Transverse colon (tissue), 4 donors: Measurements from ENCODE around the gene HMGCS1. TPM values are rescaled to one million over a fixed set of nuclear protein-coding genes. Genes with fewer than 3 reads are reported as not detected.

Experiments used
- DNase-seq: peaks from one replicate; pipeline ENCODE4 v3.0.0-alpha.2; 2019
- H3K27ac ChIP-seq, 4 donors: fragments of 200-600 bp; sonication (generic); 2 replicates each; pipeline ENCODE4 v1.5.1; 2016 to 2018; ENCODE audit warnings: inconsistent platforms in 4 of 4
- H3K27me3 ChIP-seq: fragments of 200-600 bp; sonication (generic); 2 replicates; pipeline ENCODE4 v1.5.1; 2017; ENCODE audit warnings: inconsistent platforms
- H3K36me3 ChIP-seq, 4 donors: fragments of 200-600 bp; sonication (generic); 2 replicates each; pipeline ENCODE4 v1.5.1; 2017 to 2019; ENCODE audit warnings: inconsistent platforms in 4 of 4
- H3K4me1 ChIP-seq, 4 donors: fragments of 200-600 bp; sonication (generic); 2 replicates each; pipeline ENCODE4 v1.5.1; 2017 to 2020; ENCODE audit warnings: inconsistent platforms in 4 of 4
- H3K4me3 ChIP-seq, 4 donors: fragments of 200-600 bp; sonication (generic); 1 replicate in 1 of 4; 2 replicates in 3 of 4; pipeline versions ENCODE4 v1.5.1 to v1.6.1; 2017 to 2019; ENCODE audit warnings: inconsistent platforms in 4 of 4
- H3K9me3 ChIP-seq, 2 donors: fragments of 200-600 bp; sonication (generic); 2 replicates each; pipeline ENCODE4 v1.5.1; 2017 to 2019; ENCODE audit warnings: inconsistent platforms in 2 of 2
- EP300 ChIP-seq: sonication (generic); formaldehyde crosslinking; IDR thresholded peaks from one replicate; pipeline ENCODE4 v1.6.1; 2017; ENCODE audit warnings: antibody characterized with exemption, low read depth
- POLR2A ChIP-seq: fragments of 450-650 bp; IDR thresholded peaks from one replicate; pipeline ENCODE4 v1.6.1; 2016; ENCODE audit warnings: antibody characterized with exemption, mild to moderate bottlenecking, moderate library complexity
- POLR2AphosphoS5 ChIP-seq, 3 donors: sonication (generic); formaldehyde crosslinking; IDR thresholded peaks; one replicate each; pipeline ENCODE4 v1.6.1; 2016; ENCODE audit warnings: antibody characterized with exemption in 3 of 3
- WGBS, 2 donors: methylation state at CpG; one replicate each; pipeline ENCODE4 v1.1.5; 2018; ENCODE audit warnings: low coverage in 1 of 2; 5-methylcytosine and 5-hydroxymethylcytosine counted together
- in situ Hi-C, 4 donors: fragments of 200-750 bp; cut with MboI; loops; one replicate each; pipeline versions ENCODE4 v1.15.0 to v1.15.1; 2017; ENCODE audit warnings: low sequenced_read_pairs in 3 of 4, low pct_ligation_motif_present in 1 of 4, low pct_unique_long_range_greater_than_20kb in 1 of 4
- intact Hi-C: fragments of 100-400 bp; cut with DNase I; formaldehyde crosslinking; loops from one replicate; pipeline ENCODE4 v1.15.1; 2023; ENCODE audit warnings: low total_unique reads
- total RNA-seq, 4 donors: library from RNA; depleted of rRNA; stranded (reverse); fragments of >200 nt; gene quantifications; one replicate each; pipeline ENCODE4 v1.1.0, GENCODE V29; 2016
- TF ChIP-seq, protein P1 (sequence below), 5 experiments: fragments of 200-600 bp in 3 of 5; fragments of 450-650 bp in 2 of 5; sonication (generic) in 3 of 5; IDR thresholded peaks; 1 replicate in 2 of 5; 2 replicates in 3 of 5; pipeline ENCODE4 v1.5.1; 2016 to 2017; ENCODE audit warnings: antibody characterized with exemption in 5 of 5, inconsistent platforms in 3 of 5, mild to moderate bottlenecking in 2 of 5, moderate library complexity in 1 of 5

The HMGCS1 gene
- total RNA-seq, 4 donors from 2014 or later: 16.9 to 51.4 (median 41.8) TPM

DNA sequence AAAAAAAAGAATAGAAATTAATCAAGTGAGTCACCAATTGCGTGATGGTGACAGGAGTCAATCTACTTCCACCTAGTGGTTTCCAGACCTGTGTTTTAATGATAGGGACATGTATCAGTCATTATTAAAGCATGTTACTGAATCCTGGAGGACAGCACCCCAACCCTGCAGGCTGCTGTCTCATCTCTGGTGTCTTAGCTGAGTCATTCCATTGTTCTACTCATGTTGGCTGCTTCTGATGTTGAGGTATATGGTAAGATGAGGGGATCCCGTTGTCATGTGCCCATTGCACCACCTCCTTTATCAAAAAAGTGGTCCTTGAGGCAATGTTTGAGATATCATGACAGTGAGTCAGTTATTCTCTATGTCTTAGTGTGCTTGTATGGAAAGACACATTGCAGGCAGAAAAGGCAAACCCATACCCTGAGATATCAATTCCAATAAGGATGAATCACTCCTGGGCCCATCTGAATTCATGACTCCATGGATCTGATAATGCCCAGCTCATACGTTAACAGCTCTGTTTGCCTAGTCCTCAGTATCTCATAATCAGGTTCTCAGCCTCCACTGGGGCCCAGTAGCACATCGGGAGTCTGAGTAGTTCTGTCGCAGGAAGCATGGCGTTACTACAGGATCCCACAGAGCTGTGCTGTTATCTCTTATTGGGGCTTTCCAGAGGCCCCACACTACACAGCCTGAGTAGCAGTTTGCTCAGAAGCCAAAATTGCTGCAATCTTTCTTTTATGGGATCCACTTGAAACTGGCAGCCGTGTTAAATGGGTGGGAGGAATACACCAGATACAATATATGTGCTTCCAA, 31.2 kb downstream of the HMGCS1 start:
- Histone ChIP-seq H3K36me3 (no peaks in the 10 kb centered on the region), H3K27ac (no peak overlapping the region), H3K9me3 (no peaks in the 10 kb centered on the region), H3K4me1 (no peaks in the 10 kb centered on the region), H3K4me3 (no peak overlapping the region), H3K27me3 (no peaks in the 10 kb centered on the region)
- no peak for TF ChIP-seq EP300
- TF ChIP-seq, protein P1, sequence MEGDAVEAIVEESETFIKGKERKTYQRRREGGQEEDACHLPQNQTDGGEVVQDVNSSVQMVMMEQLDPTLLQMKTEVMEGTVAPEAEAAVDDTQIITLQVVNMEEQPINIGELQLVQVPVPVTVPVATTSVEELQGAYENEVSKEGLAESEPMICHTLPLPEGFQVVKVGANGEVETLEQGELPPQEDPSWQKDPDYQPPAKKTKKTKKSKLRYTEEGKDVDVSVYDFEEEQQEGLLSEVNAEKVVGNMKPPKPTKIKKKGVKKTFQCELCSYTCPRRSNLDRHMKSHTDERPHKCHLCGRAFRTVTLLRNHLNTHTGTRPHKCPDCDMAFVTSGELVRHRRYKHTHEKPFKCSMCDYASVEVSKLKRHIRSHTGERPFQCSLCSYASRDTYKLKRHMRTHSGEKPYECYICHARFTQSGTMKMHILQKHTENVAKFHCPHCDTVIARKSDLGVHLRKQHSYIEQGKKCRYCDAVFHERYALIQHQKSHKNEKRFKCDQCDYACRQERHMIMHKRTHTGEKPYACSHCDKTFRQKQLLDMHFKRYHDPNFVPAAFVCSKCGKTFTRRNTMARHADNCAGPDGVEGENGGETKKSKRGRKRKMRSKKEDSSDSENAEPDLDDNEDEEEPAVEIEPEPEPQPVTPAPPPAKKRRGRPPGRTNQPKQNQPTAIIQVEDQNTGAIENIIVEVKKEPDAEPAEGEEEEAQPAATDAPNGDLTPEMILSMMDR (IDR thresholded peaks at IDR 0.05): no peak
- no peak for TF ChIP-seq POLR2A
- TF ChIP-seq POLR2AphosphoS5 (IDR thresholded peaks at IDR 0.05): no peak
- 64 to 72% methylated on average over 4 to 7 of the region's 7 CpGs for WGBS, 2 donors
- intact Hi-C loops: no loop called here
- in situ Hi-C loops: no loop called here
- no peak for DNase-seq

DNA sequence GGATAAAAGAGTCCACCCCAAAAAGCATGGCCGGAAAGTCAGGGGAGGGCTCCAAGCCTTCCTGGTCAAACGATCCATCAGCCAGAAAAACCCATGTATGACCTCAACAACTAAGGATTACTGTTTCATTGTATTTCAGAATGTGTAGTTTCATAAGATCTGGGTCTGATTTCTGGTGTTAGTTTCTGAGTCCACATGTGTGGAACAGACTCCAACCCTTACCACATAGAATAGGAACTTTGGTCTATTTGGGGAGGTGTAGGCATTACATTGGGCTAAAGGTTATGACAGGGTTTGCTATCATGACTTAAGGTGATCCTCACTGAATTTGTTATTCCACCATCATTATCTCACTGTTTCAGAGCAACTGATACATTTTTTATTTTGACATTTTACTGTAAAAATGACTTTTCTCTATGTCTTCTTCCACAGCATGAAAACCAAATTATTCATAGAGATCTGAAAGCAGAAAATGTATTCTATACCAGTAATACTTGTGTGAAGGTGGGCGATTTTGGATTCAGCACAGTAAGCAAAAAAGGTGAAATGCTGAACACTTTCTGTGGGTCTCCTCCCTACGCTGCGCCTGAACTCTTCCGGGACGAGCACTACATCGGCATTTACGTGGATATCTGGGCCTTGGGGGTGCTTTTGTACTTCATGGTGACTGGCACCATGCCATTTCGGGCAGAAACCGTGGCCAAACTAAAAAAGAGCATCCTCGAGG, 33.5 kb downstream of the HMGCS1 start:
- in situ Hi-C loops (no loop called here), intact Hi-C loops (no loop called here)
- H3K4me3 ChIP-seq: no peak overlapping the region
- H3K27ac ChIP-seq: no peak overlapping the region
- no peaks in the 10 kb centered on the region for H3K27me3 ChIP-seq
- no peaks in the 10 kb centered on the region for H3K36me3 ChIP-seq
- TF ChIP-seq POLR2AphosphoS5 (IDR thresholded peaks at IDR 0.05) (no peak), POLR2A (no peak), EP300 (no peak)
- TF ChIP-seq, protein P1 (IDR thresholded peaks at IDR 0.05): no peak
- no peak for DNase-seq
- no peaks in the 10 kb centered on the region for H3K4me1 ChIP-seq
- no peaks in the 10 kb centered on the region for H3K9me3 ChIP-seq
- 79 to 94% methylated on average over 2 to 12 of the region's 12 CpGs for WGBS, 2 donors

DNA sequence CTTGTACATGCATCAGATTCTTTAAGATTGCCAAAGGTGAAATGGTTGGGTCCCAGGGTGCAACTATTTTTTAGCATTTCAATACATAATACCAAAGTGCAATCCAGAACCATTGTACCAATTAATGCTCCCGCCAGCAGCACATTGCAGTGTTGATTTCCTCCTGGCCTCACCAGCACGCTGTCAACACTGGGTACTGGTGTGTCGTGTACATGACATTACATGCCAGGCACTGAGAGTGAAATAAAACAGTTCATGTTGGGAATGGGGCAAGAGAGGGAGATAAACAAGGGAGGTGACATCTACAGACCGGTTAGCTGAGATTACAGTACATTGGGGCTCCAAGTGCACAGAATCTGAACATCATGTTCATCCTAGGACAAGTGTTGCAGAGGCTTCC, 37.8 kb downstream of the HMGCS1 start:
- in situ Hi-C loops (no loop called here), intact Hi-C loops (no loop called here)
- no peak overlapping the region for H3K27ac ChIP-seq
- TF ChIP-seq POLR2A (no peak), EP300 (no peak), POLR2AphosphoS5 (IDR thresholded peaks at IDR 0.05) (no peak)
- TF ChIP-seq, protein P1 (IDR thresholded peaks at IDR 0.05): no peak
- 89 to 100% methylated on average over 1 to 4 of the region's 4 CpGs for WGBS, 2 donors
- no peak for DNase-seq
- H3K4me3 ChIP-seq: no peak overlapping the region
- no peaks in the 10 kb centered on the region for H3K36me3 ChIP-seq
- H3K9me3 ChIP-seq: no peaks in the 10 kb centered on the region
- H3K4me1 ChIP-seq: no peaks in the 10 kb centered on the region
- no peaks in the 10 kb centered on the region for H3K27me3 ChIP-seq

DNA sequence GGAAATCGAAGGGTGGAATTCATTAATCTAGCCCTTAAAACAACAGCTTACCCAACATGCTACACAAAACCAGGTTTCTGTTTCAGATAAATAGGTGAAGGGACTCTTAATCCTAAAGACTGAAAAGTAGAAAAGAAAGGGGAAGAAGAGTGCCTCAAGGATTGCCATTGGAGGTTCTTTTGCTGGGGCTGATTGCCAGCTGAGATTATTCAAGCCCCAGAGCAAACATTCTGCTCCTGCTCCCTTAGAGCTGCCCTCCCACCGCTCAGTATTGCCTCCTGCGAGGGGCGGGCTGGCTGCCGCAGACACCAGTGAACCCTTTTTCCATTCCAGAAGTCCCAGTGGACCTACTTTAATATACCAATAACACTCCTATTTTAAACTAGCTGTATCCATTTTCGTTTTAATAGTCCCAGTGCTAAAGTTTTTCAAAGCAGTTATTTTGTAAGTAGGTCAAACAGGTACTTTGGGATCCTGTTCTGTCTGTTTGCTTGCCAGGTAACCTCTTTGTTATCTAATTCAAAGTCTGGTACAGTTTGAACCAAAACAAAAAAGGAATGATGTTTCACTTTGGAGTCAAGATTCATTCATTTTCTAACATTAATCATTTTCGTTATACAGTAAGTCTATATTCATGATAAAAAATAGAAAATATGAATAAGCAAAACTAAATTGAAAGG, 38.6 kb downstream of the HMGCS1 start:
- intact Hi-C loops (no loop called here), in situ Hi-C loops (no loop called here)
- TF ChIP-seq POLR2A: no peak
- TF ChIP-seq POLR2AphosphoS5 (IDR thresholded peaks at IDR 0.05): no peak
- no peaks in the 10 kb centered on the region for H3K4me1 ChIP-seq
- H3K36me3 ChIP-seq: no peaks in the 10 kb centered on the region
- 58 to 65% methylated on average over 7 of the region's 7 CpGs for WGBS, 2 donors
- no peaks in the 10 kb centered on the region for H3K9me3 ChIP-seq
- no peak for DNase-seq
- no peak overlapping the region for H3K27ac ChIP-seq
- no peak overlapping the region for H3K4me3 ChIP-seq
- H3K27me3 ChIP-seq: no peaks in the 10 kb centered on the region
